MM.1S (cell line): ENCODE results near the gene DENND2A.
A peak's percentile ranks its signal among the peaks of the same experiment; 100 is the strongest.
"Not testable (repeated sequence)": the region's sequence is repeated elsewhere in the genome, so short reads cannot be mapped to it uniquely, and the experiment has no call there.

ENCODE experiments used
- DNase-seq: peaks from one replicate; pipeline ENCODE4 v3.0.0-alpha.2; 2015
- H2AFZ ChIP-seq: fragments of 300-600 bp; sonication (generic); 2 replicates; pipeline ENCODE4 v1.6.0; 2016; ENCODE audit warnings: antibody characterized with exemption, low read length
- H3F3A ChIP-seq: fragments of 300-600 bp; sonication (generic); 2 replicates; pipeline ENCODE4 v1.6.1; 2016; ENCODE audit warnings: mild to moderate bottlenecking, antibody characterized with exemption, low read length, moderate library complexity, mixed read lengths; ENCODE audit not compliant: insufficient read depth
- H3K27ac ChIP-seq: fragments of 300-600 bp; sonication (generic); 2 replicates; pipeline ENCODE4 v1.5.1; 2016; ENCODE audit warnings: mild to moderate bottlenecking, low read length
- H3K27me3 ChIP-seq: fragments of 300-600 bp; sonication (generic); replicated peaks from 2 replicates; pipeline ENCODE4 v1.6.0; 2016; ENCODE audit warnings: low read length; ENCODE audit not compliant: insufficient read depth
- H3K36me3 ChIP-seq: fragments of 300-600 bp; sonication (generic); replicated peaks from 2 replicates; pipeline ENCODE4 v1.6.1; 2016; ENCODE audit warnings: mild to moderate bottlenecking, low read length, mixed read lengths; ENCODE audit not compliant: insufficient read depth
- H3K4me1 ChIP-seq: fragments of 300-600 bp; sonication (generic); 2 replicates; pipeline ENCODE4 v1.6.1; 2016; ENCODE audit warnings: low read length, mixed read lengths
- H3K4me2 ChIP-seq: fragments of 300-600 bp; sonication (generic); 2 replicates; pipeline ENCODE4 v1.6.0; 2016; ENCODE audit warnings: low read depth, low read length
- H3K4me3 ChIP-seq: fragments of 300-600 bp; sonication (generic); 2 replicates; pipeline ENCODE4 v1.5.1; 2016; ENCODE audit warnings: low read length, mixed read lengths
- H3K79me2 ChIP-seq: fragments of 300-600 bp; sonication (generic); 2 replicates; pipeline ENCODE4 v1.6.1; 2016; ENCODE audit warnings: mixed run types, low read length, mixed read lengths
- H3K9ac ChIP-seq: fragments of 300-600 bp; sonication (generic); 2 replicates; pipeline ENCODE4 v1.6.1; 2016; ENCODE audit warnings: low read length, mixed read lengths
- H3K9me2 ChIP-seq: fragments of 300-600 bp; sonication (generic); replicated peaks from 2 replicates; pipeline ENCODE4 v1.6.1; 2016; ENCODE audit warnings: mild to moderate bottlenecking, low read length, mixed read lengths; ENCODE audit not compliant: insufficient read depth
- H3K9me3 ChIP-seq: fragments of 300-600 bp; sonication (generic); replicated peaks from 2 replicates; pipeline ENCODE4 v1.6.1; 2016; ENCODE audit warnings: mild to moderate bottlenecking, low read length, mixed read lengths; ENCODE audit not compliant: insufficient read depth
- H4K20me1 ChIP-seq: fragments of 300-600 bp; sonication (generic); 2 replicates; pipeline ENCODE4 v1.6.1; 2016; ENCODE audit warnings: mild to moderate bottlenecking, low read length, moderate library complexity, mixed read lengths; ENCODE audit not compliant: insufficient read depth
- CTCF ChIP-seq: fragments of 300-600 bp; sonication (generic); IDR thresholded peaks from 2 replicates; pipeline ENCODE4 v1.5.1; 2016; ENCODE audit warnings: antibody characterized with exemption, low read length, mixed read lengths
- EZH2 ChIP-seq: fragments of 300-600 bp; sonication (generic); optimal IDR thresholded peaks from 2 replicates; pipeline ENCODE3; 2017; ENCODE audit warnings: low read depth, mild to moderate bottlenecking, antibody characterized with exemption, low read length, mixed read lengths
- EZH2phosphoT487 ChIP-seq: fragments of 300-600 bp; sonication (generic); IDR thresholded peaks from 2 replicates; pipeline ENCODE4 v1.6.1; 2018; ENCODE audit warnings: antibody characterized with exemption, low read length

Gene DENND2A

GRCh38 chr7:140512317-140513000 is 128.2 kb downstream of the DENND2A start:
- DNase-seq = no peak
- Histone ChIP-seq H4K20me1 (no peaks in the 10 kb centered on the region), H3K4me1 (no peaks in the 10 kb centered on the region), H3K4me3 (no peak overlapping the region), H3K4me2 (no peak overlapping the region), H2AFZ (no peak overlapping the region), H3K27me3 (no peaks in the 10 kb centered on the region), H3K9me3 (no peaks in the 10 kb centered on the region), H3K9ac (no peak overlapping the region), H3F3A (no peaks in the 10 kb centered on the region), H3K9me2 (no peaks in the 10 kb centered on the region), H3K79me2 (no peaks in the 10 kb centered on the region), H3K36me3 (no peaks in the 10 kb centered on the region), H3K27ac (no peak overlapping the region)
- no peak for TF ChIP-seq EZH2
- no peak for TF ChIP-seq EZH2phosphoT487
- no peak for TF ChIP-seq CTCF

GRCh38 chr7:140509789-140510188 is 130.8 kb downstream of the DENND2A start:
- Histone ChIP-seq H3K36me3 (no peaks in the 10 kb centered on the region), H3K27me3 (no peaks in the 10 kb centered on the region)

GRCh38 chr7:140507556-140507955 is 133.1 kb downstream of the DENND2A start:
- peaks cover 12% of the 10 kb centered on the region for H3K4me1 ChIP-seq
- not testable (repeated sequence) for H3K9me3 ChIP-seq, H3K27me3 ChIP-seq, H3K27ac ChIP-seq, H3K9me2 ChIP-seq, H2AFZ ChIP-seq, H3K79me2 ChIP-seq, H3F3A ChIP-seq, H3K36me3 ChIP-seq, H3K4me2 ChIP-seq, DNase-seq, H4K20me1 ChIP-seq, H3K9ac ChIP-seq, H3K4me3 ChIP-seq

More at GRCh38 chr7:140509789-140510188, 130.8 kb downstream of the DENND2A start:
- Histone ChIP-seq H2AFZ (no peak overlapping the region), H4K20me1 (no peaks in the 10 kb centered on the region), H3K9me3 (no peaks in the 10 kb centered on the region), H3K27ac (no peak overlapping the region), H3K79me2 (no peaks in the 10 kb centered on the region), H3F3A (no peaks in the 10 kb centered on the region), H3K4me3 (no peak overlapping the region), H3K9ac (no peak overlapping the region), H3K4me1 (peaks cover 12% of the 10 kb centered on the region), H3K4me2 (no peak overlapping the region), H3K9me2 (no peaks in the 10 kb centered on the region)
- no peak for TF ChIP-seq EZH2
- TF ChIP-seq CTCF = no peak
- no peak for TF ChIP-seq EZH2phosphoT487
- no peak for DNase-seq

- H3K9me2 ChIP-seq = no peaks in the 10 kb centered on the region
- no peaks in the 10 kb centered on the region for H4K20me1 ChIP-seq
- no peak overlapping the region for H3K9ac ChIP-seq
- peak overlapping the region; percentile 54 for H2AFZ ChIP-seq
- no peak overlapping the region for H3K4me3 ChIP-seq
- no peaks in the 10 kb centered on the region for H3F3A ChIP-seq
- TF ChIP-seq CTCF (no peak), EZH2phosphoT487 (no peak), EZH2 (no peak)
- H3K4me1 ChIP-seq = peaks cover 12% of the 10 kb centered on the region
- H3K27me3 ChIP-seq = no peaks in the 10 kb centered on the region
- DNase-seq = peak; percentile 66
- peak overlapping the region; percentile 28; the same call in 1 of the 2 replicates for H3K27ac ChIP-seq
- H3K36me3 ChIP-seq = no peaks in the 10 kb centered on the region
- H3K9me3 ChIP-seq = no peaks in the 10 kb centered on the region
- H3K79me2 ChIP-seq = no peaks in the 10 kb centered on the region
- peak overlapping the region; percentile 24 for H3K4me2 ChIP-seq
These were observed 133.7 kb downstream of the DENND2A start for GRCh38 chr7:140506788-140507464.
